Endothelial cell (in vitro differentiated cells): Measurements from ENCODE around the gene TBC1D20. TPM values are rescaled to one million over a fixed set of nuclear protein-coding genes. Genes with fewer than 3 reads are reported as not detected.

ENCODE experiments used
- DNase-seq: peaks from one replicate; pipeline ENCODE4 v3.0.0; 2021; ENCODE audit warnings: low spot score
- H3K27ac Mint-ChIP-seq: one replicate; pipeline ENCODE4 v1.8.0; 2021; ENCODE audit warnings: mixed read lengths, inconsistent platforms; ENCODE audit not compliant: unreplicated experiment
- H3K27me3 Mint-ChIP-seq: one replicate; pipeline ENCODE4 v1.8.0; 2021; ENCODE audit warnings: mild to moderate bottlenecking, moderate library complexity, mixed read lengths, inconsistent platforms; ENCODE audit not compliant: unreplicated experiment
- H3K36me3 Mint-ChIP-seq: one replicate; pipeline ENCODE4 v1.8.0; 2021; ENCODE audit warnings: mild to moderate bottlenecking, low read depth, mixed read lengths, inconsistent platforms; ENCODE audit not compliant: unreplicated experiment
- H3K4me1 Mint-ChIP-seq: one replicate; pipeline ENCODE4 v1.8.0; 2021; ENCODE audit warnings: mild to moderate bottlenecking, mixed read lengths, inconsistent platforms; ENCODE audit not compliant: unreplicated experiment
- H3K4me3 Mint-ChIP-seq: one replicate; pipeline ENCODE4 v1.8.0; 2021; ENCODE audit warnings: mild to moderate bottlenecking, mixed read lengths, inconsistent platforms; ENCODE audit not compliant: unreplicated experiment
- H3K9me3 Mint-ChIP-seq: one replicate; pipeline ENCODE4 v1.8.0; 2021; ENCODE audit warnings: mixed read lengths, inconsistent platforms; ENCODE audit not compliant: unreplicated experiment
- total RNA-seq: library from RNA; stranded (reverse); fragmentation: NEBNext Ultra II Directional; extraction: Animal tissue kit (Norgen Biotek cat#: 25700); gene quantifications from one replicate; pipeline ENCODE4 v1.2.1, GENCODE V29; 2021; ENCODE audit not compliant: unreplicated experiment
- TF ChIP-seq, protein P1 (sequence below): fragments of 200-600 bp; sonication (generic); IDR thresholded peaks from one replicate; pipeline ENCODE4 v1.5.0; 2021; ENCODE audit warnings: antibody characterized with exemption; ENCODE audit not compliant: unreplicated experiment

Gene TBC1D20
- total RNA-seq, 1 donor from 2014 or later: 29.9 TPM

DNA sequence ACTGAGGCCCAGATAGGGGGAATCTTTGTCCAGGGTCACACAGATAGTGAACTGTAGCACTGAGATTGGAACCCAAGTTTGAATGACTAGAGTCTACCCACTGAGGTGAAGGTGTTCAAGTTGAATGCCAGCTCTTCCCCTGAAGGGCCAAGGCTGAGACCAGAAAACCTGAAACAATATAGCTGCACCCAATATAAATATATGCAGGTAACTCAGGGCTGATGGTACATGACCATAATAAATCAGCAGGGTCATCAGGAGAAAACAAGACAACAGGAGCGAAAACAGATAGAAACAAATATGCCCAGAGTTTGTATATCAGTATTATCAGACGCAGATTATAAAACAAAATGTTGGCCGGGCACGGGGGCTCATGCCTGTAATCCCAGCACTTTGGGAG is 58.2 kb downstream of the TBC1D20 start:
- H3K27me3 Mint-ChIP-seq: peaks cover 10% of the 10 kb centered on the region

DNA sequence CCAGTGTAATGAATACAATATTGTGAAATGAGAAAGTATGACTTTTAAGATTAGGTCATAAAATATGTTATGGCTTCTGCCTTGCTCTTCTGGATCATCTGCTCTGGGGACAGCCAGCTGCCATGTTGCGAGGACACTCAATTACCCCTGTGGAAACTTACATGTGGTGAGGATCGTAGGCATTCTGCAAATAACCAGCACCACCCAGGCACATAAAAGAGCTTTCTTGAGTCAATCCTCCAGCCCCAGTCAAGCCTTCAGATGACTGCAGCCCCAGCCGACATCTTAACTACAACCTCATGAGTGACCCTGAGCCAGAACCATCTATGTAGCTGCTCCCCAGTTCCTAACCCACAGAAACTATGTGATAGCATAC is 58.8 kb downstream of the TBC1D20 start:
- DNase-seq: no peak
- TF ChIP-seq, protein P1, sequence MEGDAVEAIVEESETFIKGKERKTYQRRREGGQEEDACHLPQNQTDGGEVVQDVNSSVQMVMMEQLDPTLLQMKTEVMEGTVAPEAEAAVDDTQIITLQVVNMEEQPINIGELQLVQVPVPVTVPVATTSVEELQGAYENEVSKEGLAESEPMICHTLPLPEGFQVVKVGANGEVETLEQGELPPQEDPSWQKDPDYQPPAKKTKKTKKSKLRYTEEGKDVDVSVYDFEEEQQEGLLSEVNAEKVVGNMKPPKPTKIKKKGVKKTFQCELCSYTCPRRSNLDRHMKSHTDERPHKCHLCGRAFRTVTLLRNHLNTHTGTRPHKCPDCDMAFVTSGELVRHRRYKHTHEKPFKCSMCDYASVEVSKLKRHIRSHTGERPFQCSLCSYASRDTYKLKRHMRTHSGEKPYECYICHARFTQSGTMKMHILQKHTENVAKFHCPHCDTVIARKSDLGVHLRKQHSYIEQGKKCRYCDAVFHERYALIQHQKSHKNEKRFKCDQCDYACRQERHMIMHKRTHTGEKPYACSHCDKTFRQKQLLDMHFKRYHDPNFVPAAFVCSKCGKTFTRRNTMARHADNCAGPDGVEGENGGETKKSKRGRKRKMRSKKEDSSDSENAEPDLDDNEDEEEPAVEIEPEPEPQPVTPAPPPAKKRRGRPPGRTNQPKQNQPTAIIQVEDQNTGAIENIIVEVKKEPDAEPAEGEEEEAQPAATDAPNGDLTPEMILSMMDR: no peak
- Mint-ChIP-seq H3K9me3 (no peaks in the 10 kb centered on the region), H3K4me1 (peaks cover 9% of the 10 kb centered on the region), H3K4me3 (no peak overlapping the region), H3K27ac (no peak overlapping the region), H3K27me3 (peaks cover 10% of the 10 kb centered on the region), H3K36me3 (peaks cover 8% of the 10 kb centered on the region)

More for the DNA sequence above, 58.2 kb downstream of the TBC1D20 start:
- peaks cover 13% of the 10 kb centered on the region for H3K4me1 Mint-ChIP-seq
- peaks cover 8% of the 10 kb centered on the region for H3K36me3 Mint-ChIP-seq
- no peak for DNase-seq
- no peaks in the 10 kb centered on the region for H3K9me3 Mint-ChIP-seq
- H3K4me3 Mint-ChIP-seq: no peak overlapping the region
- TF ChIP-seq, protein P1: no peak
- H3K27ac Mint-ChIP-seq: no peak overlapping the region

DNA sequence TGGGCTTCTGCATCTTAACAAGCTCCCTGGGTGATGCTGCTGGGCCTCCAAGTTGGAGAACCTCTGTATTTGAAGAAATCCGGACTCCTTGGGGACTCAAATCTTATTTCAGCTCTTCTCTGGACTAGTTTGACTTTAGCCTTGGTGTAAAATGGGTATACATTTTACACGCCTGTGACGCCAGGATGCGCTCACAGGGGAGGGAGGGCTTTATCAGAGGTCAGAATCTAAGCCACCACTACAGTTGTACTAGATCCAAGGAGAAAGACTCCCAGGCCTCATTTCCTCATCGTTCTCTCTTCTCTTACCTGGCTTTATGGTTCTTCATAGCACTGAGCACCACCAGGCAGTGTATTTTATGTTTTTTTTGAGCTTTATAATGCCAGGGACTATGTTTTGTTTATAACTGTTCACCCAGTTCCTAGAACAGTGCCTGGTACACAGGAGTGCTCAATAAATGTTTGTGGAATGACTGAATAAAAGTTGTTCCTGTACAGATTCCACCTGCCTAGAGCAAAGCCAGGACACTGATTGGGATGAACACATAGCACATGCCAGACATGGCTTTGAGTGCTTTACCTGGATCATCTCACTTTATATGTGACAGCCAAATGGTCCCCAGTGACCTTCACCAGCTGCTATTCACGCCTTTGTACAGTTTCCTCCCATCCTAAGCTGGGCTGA is 59.3 kb downstream of the TBC1D20 start:
- Mint-ChIP-seq H3K27me3 (peaks cover 10% of the 10 kb centered on the region), H3K27ac (no peak overlapping the region)

DNA sequence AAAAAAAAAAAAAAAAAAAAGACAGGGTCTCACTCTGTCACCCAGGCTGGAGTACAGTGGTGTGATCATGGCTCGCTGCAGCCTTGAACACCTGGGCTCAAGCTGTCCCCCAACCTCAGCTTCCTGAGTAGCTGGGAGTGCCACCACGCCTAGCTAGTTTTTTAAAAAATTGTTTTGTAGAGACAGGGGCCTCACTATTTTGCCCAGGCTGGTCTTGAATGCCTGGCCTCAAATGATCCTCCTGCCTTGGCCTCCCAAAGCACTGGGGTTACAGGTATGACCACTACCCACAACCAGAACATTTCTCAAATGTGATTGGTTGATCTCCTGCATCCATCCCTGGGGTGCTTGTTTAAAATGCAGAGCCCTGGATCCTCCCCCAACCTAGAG is 59.8 kb downstream of the TBC1D20 start:
- no peak for DNase-seq
- peaks cover 8% of the 10 kb centered on the region for H3K36me3 Mint-ChIP-seq
- H3K27ac Mint-ChIP-seq: no peak overlapping the region
- no peak overlapping the region for H3K4me3 Mint-ChIP-seq
- H3K9me3 Mint-ChIP-seq: no peaks in the 10 kb centered on the region
- peaks cover 10% of the 10 kb centered on the region for H3K27me3 Mint-ChIP-seq
- TF ChIP-seq, protein P1: no peak
- peaks cover 9% of the 10 kb centered on the region for H3K4me1 Mint-ChIP-seq

More for the DNA sequence above, 59.3 kb downstream of the TBC1D20 start:
- TF ChIP-seq, protein P1: no peak
- Mint-ChIP-seq H3K4me3 (no peak overlapping the region), H3K4me1 (peaks cover 9% of the 10 kb centered on the region), H3K36me3 (peaks cover 8% of the 10 kb centered on the region), H3K9me3 (no peaks in the 10 kb centered on the region)
- DNase-seq: no peak

DNA sequence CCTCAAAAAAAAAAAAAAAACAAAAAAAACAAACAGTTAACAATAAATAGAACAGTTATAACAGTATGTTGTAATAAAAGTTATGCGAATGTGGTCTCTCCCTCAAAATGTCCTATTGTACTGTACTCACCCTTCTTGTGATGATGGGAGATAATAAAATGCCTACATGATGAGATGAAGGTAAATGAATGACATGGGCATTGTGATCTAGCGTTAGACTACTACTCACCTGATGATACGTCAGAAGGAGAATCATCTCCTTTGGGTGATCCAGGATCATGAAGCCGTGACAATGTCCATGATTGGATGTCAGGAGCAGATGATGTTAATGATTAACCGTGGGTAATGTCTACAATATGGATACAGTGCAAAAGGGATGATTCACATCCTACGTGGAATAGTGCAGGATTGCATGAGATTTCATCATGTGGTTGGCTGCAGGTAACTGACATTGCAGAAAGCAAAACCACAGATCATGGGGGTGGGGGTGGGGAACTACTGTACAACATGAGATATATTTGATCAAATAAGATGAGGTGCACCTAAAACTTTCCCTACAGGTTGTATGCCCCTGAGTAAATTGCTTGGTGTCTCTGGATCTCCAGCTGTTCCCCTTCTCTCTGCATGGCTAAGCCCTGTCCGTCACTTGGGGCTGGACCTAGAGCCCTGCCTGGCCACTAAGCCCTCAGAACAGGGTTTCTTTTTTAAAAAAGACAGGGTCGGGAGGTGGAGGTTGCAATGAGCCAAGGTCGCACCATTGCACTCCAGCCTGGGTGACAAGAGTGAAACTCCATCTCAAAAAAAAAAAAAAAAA is 60.4 kb downstream of the TBC1D20 start:
- Mint-ChIP-seq H3K36me3 (peaks cover 6% of the 10 kb centered on the region), H3K4me1 (peaks cover 3% of the 10 kb centered on the region), H3K9me3 (no peaks in the 10 kb centered on the region), H3K27ac (no peak overlapping the region), H3K27me3 (peaks cover 6% of the 10 kb centered on the region), H3K4me3 (no peak overlapping the region)
- DNase-seq: no peak
- TF ChIP-seq, protein P1: no peak
